Activated naive CD8-positive, alpha-beta T cell treated with anti-CD3 and anti-CD28 coated beads, Interleukin-2, amount 10 ng/mL, durations not matched to agents 7 days and 5 days (primary cell): ENCODE results near the gene SPATS2. TPM values are rescaled to one million over a fixed set of nuclear protein-coding genes. Genes with fewer than 3 reads are reported as not detected.
"Not testable (repeated sequence)": the region's sequence is repeated elsewhere in the genome, so short reads cannot be mapped to it uniquely, and the experiment has no call there.

ENCODE experiments used
- ATAC-seq: fragments of 150-1000 bp; cut with Tn5 transposase; one replicate; pipeline ENCODE4 v1.10.0; 2021; ENCODE audit warnings: low read depth, moderate library complexity
- POLR2A ChIA-PET: fragments of 350-600 bp; sonication (Branson Sonifier 250); formaldehyde crosslinking; loops from one replicate; lab custom pipeline; 2021; ENCODE audit warnings: antibody characterized with exemption; lab: Charles Lee
- DNase-seq: peaks from one replicate; pipeline ENCODE4 v3.0.0; 2021
- H3K27ac Mint-ChIP-seq: one replicate; pipeline ENCODE4 v1.8.0; 2022; ENCODE audit warnings: mild to moderate bottlenecking, mixed read lengths
- H3K27me3 Mint-ChIP-seq: one replicate; pipeline ENCODE4 v1.8.0; 2022; ENCODE audit warnings: mild to moderate bottlenecking, moderate library complexity, mixed read lengths
- H3K36me3 Mint-ChIP-seq: one replicate; pipeline ENCODE4 v1.8.0; 2021; ENCODE audit warnings: mild to moderate bottlenecking, mixed read lengths
- H3K4me1 Mint-ChIP-seq: one replicate; pipeline ENCODE4 v1.8.0; 2021; ENCODE audit warnings: mixed read lengths
- H3K4me3 Mint-ChIP-seq: one replicate; pipeline ENCODE4 v1.8.0; 2022; ENCODE audit warnings: mild to moderate bottlenecking, moderate library complexity, mixed read lengths
- H3K9me3 Mint-ChIP-seq: one replicate; pipeline ENCODE4 v1.8.0; 2021; ENCODE audit warnings: mixed read lengths
- total RNA-seq, 2 experiments: library from RNA; stranded (reverse); gene quantifications; one replicate each; pipeline ENCODE4 v1.2.3, GENCODE V29; 2021

The SPATS2 gene
- total RNA-seq, 2 experiments from 2014 or later: 12.1 to 13.3 TPM

DNA sequence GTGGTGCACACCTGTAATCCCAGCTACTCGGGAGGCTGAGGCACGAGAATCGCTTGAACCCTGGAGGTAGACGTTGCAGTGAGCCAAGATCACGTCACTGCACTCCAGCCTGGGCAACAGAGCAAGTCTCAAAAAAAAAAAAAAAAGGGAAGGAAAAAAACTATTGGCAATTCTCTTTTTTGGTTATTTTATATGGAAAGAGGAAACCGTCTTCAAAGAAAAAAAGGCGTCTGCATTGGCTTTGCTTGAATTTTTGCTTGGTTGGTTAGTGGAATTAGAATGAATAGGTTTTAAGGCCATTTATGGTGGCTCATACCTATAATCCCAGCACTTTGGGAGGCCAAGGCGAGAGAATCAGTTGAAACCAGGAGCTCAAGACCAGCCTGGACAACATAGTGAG is 142.4 kb downstream of the SPATS2 start:
- POLR2A ChIA-PET: not testable (repeated sequence)

DNA sequence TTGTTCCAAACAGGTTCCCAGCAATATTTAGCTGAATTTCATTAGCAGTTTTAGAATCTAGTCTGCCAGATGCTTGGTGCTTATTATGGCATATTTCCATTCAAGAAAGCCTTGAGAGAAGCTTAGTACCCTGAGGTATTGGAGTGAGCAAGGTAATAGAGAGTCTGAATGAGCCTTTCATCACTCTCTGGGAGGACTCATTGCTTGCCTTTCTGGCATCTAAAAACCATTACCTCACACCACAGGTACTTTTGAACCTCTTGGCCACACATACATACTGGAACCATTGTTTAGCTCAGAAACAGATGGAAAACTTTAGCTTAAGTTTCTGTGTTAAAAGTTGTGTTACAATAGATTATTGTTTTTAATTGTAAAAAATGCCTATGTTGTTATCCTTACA is 144.1 kb downstream of the SPATS2 start:
- POLR2A ChIA-PET: interaction anchor here (0.5 kb wide), 1 partner anchor 231 kb away, joined by 4 read pairs; no protein-coding TSS in a partner anchor
- no peaks in the 10 kb centered on the region for H3K36me3 Mint-ChIP-seq
- H3K9me3 Mint-ChIP-seq: no peaks in the 10 kb centered on the region
- ATAC-seq (no peak), DNase-seq (no peak)
- no peaks in the 10 kb centered on the region for H3K4me1 Mint-ChIP-seq
- no peak overlapping the region for H3K27ac Mint-ChIP-seq
- H3K27me3 Mint-ChIP-seq: peaks cover 1% of the 10 kb centered on the region
- H3K4me3 Mint-ChIP-seq: no peak overlapping the region

More for the DNA sequence above, 142.4 kb downstream of the SPATS2 start:
- H3K4me1 Mint-ChIP-seq, ATAC-seq, DNase-seq, H3K27me3 Mint-ChIP-seq, H3K4me3 Mint-ChIP-seq, H3K27ac Mint-ChIP-seq, H3K36me3 Mint-ChIP-seq, H3K9me3 Mint-ChIP-seq: not testable (repeated sequence)

DNA sequence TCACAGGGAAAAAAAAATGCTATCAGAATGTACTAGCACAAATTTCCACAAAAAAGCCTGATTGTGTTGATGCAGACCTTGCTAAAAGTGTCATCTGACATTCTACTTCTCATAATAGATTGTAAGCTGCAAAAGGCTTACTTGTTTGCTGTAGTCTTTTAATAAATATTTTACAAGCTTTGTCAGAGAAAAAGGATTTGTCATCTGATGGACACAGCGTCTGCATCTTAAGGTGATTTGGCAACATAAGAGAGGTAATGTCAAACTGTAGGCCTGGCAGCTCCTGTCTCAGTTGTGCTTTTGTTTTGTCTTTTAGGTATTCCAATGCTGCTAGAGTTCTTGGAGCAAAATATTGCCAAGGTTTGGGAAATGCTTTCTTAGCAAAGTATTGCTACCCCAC is 145.3 kb downstream of the SPATS2 start:
- Mint-ChIP-seq H3K4me3 (no peak overlapping the region), H3K27ac (no peak overlapping the region), H3K4me1 (no peaks in the 10 kb centered on the region), H3K36me3 (no peaks in the 10 kb centered on the region), H3K9me3 (no peaks in the 10 kb centered on the region), H3K27me3 (peaks cover 1% of the 10 kb centered on the region)
- no peak for ATAC-seq
- POLR2A ChIA-PET: interaction anchor here (2.4 kb wide), 1 partner anchor 154 kb away, joined by 13 read pairs; no protein-coding TSS in a partner anchor
- no peak for DNase-seq

DNA sequence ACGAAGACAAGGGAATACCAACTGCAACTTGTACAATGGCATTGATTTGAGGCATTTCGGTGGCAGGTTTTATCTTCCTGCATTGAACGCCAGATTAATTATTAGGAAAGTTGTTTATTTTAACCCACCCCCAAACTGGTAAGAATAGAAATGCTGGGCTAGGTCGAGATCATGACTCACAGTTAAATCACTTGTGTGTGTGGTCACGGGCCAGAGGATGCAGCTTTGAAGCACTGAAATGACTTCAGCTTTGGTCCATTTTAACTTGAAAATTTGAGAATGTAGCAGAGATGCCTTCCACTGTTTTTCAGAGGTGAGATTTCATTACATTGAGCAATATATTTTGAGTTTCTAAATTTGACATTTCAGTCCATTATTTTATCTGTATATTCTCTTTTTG is 148.0 kb downstream of the SPATS2 start:
- no peaks in the 10 kb centered on the region for H3K9me3 Mint-ChIP-seq
- peaks cover 2% of the 10 kb centered on the region for H3K4me1 Mint-ChIP-seq
- H3K36me3 Mint-ChIP-seq: no peaks in the 10 kb centered on the region
- ATAC-seq (no peak), DNase-seq (no peak)
- no peak overlapping the region for H3K4me3 Mint-ChIP-seq
- H3K27me3 Mint-ChIP-seq: peaks cover 1% of the 10 kb centered on the region
- POLR2A ChIA-PET: interaction anchor here (2.6 kb wide), 1 partner anchor 148 kb away, joined by 13 read pairs; the partner anchor contains the start of gene SPATS2
- H3K27ac Mint-ChIP-seq: no peak overlapping the region

DNA sequence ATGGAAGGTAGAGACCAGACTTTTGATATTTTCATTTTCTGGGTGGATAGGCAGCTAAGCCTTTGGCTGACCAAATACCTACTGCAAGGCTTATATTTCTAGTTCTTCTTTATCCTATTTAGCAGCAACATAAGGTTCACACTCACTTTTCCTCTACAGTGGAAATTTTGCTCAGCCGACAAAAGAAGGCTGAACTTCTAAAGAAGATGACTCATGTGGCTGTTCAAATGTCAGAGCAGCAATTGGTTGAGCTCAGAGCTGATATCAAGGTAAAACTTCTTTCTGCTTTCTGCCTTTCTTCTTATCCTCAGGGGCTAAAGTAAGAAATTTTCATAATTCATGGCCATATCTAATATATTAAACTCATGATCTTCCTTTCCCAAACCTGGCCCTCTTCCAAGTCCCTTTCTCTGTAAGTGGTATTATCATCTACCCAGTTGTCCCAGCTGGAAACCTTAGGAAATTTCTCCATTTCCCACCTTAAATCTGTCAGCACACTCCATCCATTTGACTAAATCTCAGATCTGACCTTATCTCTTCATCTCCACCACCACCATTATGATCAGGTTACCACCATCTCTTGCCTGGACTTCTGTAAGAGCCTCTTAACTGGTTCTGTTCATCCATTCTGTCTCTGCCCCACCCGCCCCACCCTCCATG is 151.8 kb downstream of the SPATS2 start:
- H3K36me3 Mint-ChIP-seq: no peaks in the 10 kb centered on the region
- H3K9me3 Mint-ChIP-seq: no peaks in the 10 kb centered on the region
- peaks cover 2% of the 10 kb centered on the region for H3K4me1 Mint-ChIP-seq
- H3K4me3 Mint-ChIP-seq: no peak overlapping the region
- POLR2A ChIA-PET: no interaction called here
- H3K27me3 Mint-ChIP-seq: no peaks in the 10 kb centered on the region
- no peak overlapping the region for H3K27ac Mint-ChIP-seq
- DNase-seq (no peak), ATAC-seq (peak; percentile 33)

DNA sequence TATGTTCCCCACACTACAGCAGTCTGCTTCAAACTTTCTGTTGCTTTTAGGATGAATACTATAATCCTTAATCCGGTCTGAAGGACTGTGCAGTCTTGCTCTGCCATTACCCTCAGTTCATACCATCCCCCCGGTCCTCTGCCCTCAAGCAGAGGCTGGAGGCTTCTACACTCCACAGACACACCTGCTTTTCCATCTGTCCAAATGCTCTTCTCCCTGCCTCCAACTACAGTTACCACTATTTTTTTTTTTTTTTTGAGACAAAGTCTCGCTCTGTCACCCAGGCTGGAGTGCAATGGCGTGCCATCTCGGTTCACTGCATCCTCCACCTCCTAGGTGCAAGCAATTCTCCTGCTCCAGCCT is 152.3 kb downstream of the SPATS2 start:
- H3K9me3 Mint-ChIP-seq: no peaks in the 10 kb centered on the region
- ATAC-seq (no peak), DNase-seq (no peak)
- no peak overlapping the region for H3K27ac Mint-ChIP-seq
- H3K36me3 Mint-ChIP-seq: no peaks in the 10 kb centered on the region
- peaks cover 2% of the 10 kb centered on the region for H3K4me1 Mint-ChIP-seq
- H3K27me3 Mint-ChIP-seq: no peaks in the 10 kb centered on the region
- no peak overlapping the region for H3K4me3 Mint-ChIP-seq
- POLR2A ChIA-PET: interaction anchor here (0.7 kb wide), 1 partner anchor 34 kb away, joined by 3 read pairs; no protein-coding TSS in a partner anchor

DNA sequence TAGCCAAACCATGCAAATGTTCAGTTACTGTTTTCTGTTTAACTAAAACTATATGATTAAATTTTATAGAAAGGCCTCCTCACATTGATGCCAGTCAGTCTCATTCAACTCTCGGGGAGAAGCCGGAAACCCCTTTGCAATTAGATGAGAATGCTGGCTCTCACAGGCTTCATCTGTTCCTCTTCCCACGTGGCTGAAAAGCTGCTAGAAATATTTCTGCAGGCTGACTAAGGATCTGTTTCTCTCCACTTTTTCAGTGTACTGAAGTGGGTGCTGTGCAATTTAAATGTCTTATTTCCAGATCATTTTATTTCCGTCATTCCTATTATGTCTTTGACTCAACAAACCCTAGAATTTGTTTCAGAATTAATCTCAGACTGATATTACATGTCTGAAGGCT is 154.1 kb downstream of the SPATS2 start:
- no peaks in the 10 kb centered on the region for H3K27me3 Mint-ChIP-seq
- no peak overlapping the region for H3K27ac Mint-ChIP-seq
- no peak for DNase-seq
- POLR2A ChIA-PET: no interaction called here
- H3K4me3 Mint-ChIP-seq: no peak overlapping the region
- H3K4me1 Mint-ChIP-seq: peaks cover 2% of the 10 kb centered on the region
- no peaks in the 10 kb centered on the region for H3K9me3 Mint-ChIP-seq
- peaks cover 2% of the 10 kb centered on the region for H3K36me3 Mint-ChIP-seq
- no peak for ATAC-seq

DNA sequence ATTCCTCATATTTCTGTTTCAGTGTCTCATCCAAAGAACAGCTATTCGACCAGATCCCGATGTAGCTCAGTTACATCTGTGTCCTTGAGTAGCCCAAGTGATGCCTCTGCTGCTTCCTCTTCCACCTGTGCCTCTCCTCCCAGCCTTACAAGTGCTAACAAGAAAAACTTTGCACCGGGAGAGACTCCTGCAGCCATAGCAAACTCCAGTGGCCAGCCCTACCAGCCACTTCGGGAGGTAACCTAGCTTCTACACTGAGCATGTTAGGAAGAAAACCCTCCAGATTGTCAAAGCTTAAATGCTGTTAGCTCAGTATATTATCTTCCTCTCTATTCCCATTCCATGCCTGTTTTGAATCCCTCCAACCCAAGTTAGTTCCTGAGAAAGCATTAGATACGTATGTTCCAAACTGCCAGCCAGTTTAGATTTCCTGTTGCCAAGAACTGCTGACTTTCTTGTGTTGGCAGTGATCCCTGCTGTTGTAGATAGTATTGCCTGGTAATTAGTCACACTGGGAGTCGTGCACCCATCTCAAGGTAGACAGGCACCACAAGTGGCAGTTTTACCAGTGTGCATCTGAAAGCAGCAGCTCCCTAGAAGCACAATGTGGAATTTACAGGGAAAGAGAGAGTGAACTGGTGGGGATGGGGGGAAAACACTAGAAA is 157.5 kb downstream of the SPATS2 start:
- Mint-ChIP-seq H3K4me1 (peaks cover 3% of the 10 kb centered on the region), H3K27ac (no peak overlapping the region), H3K36me3 (peaks cover 2% of the 10 kb centered on the region), H3K27me3 (no peaks in the 10 kb centered on the region), H3K9me3 (no peaks in the 10 kb centered on the region), H3K4me3 (no peak overlapping the region)
- ATAC-seq: no peak
- DNase-seq: no peak
- POLR2A ChIA-PET: no interaction called here

DNA sequence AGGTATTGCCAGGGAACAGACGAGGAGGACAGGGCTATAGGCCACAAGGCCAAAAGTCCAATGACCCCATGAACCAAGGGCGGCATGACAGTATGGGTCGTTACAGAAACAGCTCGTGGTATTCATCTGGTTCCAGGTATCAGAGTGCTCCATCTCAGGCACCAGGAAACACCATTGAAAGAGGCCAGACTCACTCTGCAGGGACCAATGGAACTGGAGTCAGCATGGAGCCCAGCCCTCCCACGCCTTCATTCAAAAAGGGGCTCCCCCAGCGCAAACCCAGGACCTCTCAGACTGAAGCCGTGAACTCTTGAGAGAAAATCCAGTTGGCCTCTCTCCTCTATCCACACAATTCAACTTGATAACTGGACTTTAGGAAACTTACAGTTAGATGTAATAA is 158.7 kb downstream of the SPATS2 start:
- no peak overlapping the region for H3K27ac Mint-ChIP-seq

DNA sequence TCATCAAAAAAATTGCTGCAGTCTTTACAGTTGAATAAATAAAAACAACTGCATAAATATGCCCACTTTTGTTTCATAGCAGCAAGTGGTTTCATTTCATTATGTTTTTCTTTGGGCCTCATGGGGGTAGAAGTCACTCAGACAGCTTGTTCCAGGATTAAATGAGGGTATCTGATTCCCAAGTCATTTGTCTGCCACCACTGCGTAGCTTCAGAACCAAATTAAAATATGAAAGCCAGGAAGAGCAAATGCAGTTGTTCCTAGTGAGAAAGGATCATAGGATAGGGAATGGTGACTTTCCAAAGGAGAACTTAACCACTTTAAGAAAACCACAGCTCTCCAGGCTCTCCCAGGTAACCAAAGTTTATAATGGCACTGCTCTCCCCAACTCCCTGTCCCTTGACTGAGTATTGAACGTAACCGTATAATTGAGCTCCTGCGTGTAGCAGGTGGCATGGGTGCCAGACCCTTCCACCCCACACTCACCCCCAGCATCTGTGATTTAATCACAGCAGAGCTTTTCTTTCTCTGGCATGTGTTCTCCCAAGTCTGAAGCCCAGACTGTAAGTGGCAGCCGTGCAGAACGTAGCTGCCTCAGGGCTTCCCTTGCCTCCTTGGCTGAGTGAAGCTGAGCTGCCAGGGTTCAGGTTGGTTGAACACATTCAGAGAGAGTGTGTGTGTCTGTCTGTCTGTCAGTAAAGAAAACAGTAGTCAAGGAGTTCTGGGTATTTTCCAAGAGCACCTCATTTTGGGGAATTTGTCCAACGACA is 160.3 kb downstream of the SPATS2 start:
- POLR2A ChIA-PET: interaction anchor here (1.0 kb wide), 1 partner anchor 204 kb away, joined by 4 read pairs; no protein-coding TSS in a partner anchor
- no peaks in the 10 kb centered on the region for H3K9me3 Mint-ChIP-seq
- DNase-seq: no peak

More for the DNA sequence above, 158.7 kb downstream of the SPATS2 start:
- DNase-seq (no peak), ATAC-seq (no peak)
- Mint-ChIP-seq H3K4me1 (peaks cover 3% of the 10 kb centered on the region), H3K27me3 (no peaks in the 10 kb centered on the region), H3K9me3 (no peaks in the 10 kb centered on the region), H3K4me3 (no peak overlapping the region), H3K36me3 (peaks cover 2% of the 10 kb centered on the region)
- POLR2A ChIA-PET: no interaction called here

DNA sequence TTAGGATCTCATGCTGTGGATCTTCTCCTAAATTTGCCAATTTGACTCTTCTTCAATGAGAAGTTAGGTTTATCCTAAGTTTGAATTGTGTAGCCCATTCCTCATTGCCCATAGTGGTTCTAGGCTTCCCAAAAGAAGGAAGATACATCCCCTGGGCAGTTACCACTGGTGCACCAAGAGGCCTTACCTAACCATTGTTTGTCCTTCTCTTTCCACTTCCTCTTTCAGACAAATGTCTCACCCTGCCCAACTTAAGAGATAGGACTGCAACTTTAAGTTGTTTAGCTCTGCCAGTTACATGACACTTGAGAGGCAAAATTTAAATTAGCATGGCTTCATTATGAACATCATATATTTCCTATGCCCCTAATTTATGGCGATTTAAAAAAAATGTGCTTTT is 162.2 kb downstream of the SPATS2 start:
- Mint-ChIP-seq H3K36me3 (peaks cover 2% of the 10 kb centered on the region), H3K4me1 (peaks cover 3% of the 10 kb centered on the region), H3K27me3 (peaks cover 6% of the 10 kb centered on the region), H3K27ac (no peak overlapping the region), H3K4me3 (no peak overlapping the region), H3K9me3 (no peaks in the 10 kb centered on the region)
- DNase-seq (no peak), ATAC-seq (no peak)
- POLR2A ChIA-PET: interaction anchor here (1.0 kb wide), 1 partner anchor 163 kb away, joined by 3 read pairs; the partner anchor contains the start of gene SPATS2

More for the DNA sequence above, 160.3 kb downstream of the SPATS2 start:
- Mint-ChIP-seq H3K27ac (no peak overlapping the region), H3K4me1 (peaks cover 3% of the 10 kb centered on the region), H3K36me3 (peaks cover 2% of the 10 kb centered on the region), H3K4me3 (no peak overlapping the region), H3K27me3 (peaks cover 1% of the 10 kb centered on the region)
- no peak for ATAC-seq

DNA sequence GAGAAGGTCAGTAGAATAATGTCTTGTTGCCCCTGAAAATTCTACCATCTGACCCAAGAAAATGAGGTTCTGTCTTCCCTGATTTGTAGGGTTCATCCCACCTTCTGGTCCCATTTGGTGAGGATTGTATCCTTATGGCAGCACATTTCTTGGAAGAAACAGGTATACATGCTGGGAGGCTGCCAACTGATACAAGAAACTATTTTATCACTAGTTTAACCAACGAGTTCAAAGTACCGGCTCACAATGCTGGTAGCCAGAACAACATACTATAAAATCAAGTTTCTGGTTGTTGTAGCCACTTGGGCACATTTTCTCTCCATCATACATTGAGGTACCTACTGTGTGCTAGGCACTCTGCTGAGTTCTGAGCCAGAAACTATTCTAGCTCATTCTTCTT is 164.5 kb downstream of the SPATS2 start:
- no peak overlapping the region for H3K4me3 Mint-ChIP-seq
- ATAC-seq (no peak), DNase-seq (no peak)
- H3K4me1 Mint-ChIP-seq: peaks cover 5% of the 10 kb centered on the region
- H3K27ac Mint-ChIP-seq: no peak overlapping the region
- no peaks in the 10 kb centered on the region for H3K9me3 Mint-ChIP-seq
- peaks cover 24% of the 10 kb centered on the region for H3K27me3 Mint-ChIP-seq
- POLR2A ChIA-PET: no interaction called here
- no peaks in the 10 kb centered on the region for H3K36me3 Mint-ChIP-seq

DNA sequence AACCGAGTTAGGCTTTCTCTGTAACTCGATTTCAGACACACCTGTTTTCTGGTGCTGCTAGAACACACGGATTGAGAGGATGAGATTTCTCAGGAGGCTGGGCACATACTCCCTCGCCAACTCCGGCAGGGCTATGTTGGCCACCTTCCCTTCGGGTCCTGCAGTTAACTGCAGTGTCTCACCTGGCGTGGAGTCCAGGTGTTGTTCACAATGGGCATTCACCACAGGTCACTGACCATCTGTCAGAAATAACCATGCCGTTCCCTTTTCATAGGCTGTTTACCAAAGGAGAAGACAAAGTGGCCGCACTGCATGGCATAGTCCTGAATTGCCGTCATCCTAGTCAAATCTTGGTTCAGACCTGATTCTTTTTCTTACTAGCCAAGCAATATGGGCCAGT is 166.1 kb downstream of the SPATS2 start:
- no peaks in the 10 kb centered on the region for H3K36me3 Mint-ChIP-seq
- no peak for ATAC-seq
- H3K4me1 Mint-ChIP-seq: peaks cover 10% of the 10 kb centered on the region
- H3K27ac Mint-ChIP-seq: no peak overlapping the region
- POLR2A ChIA-PET: interaction anchor here (0.7 kb wide), 1 partner anchor 160 kb away, joined by 6 read pairs; no protein-coding TSS in a partner anchor
- DNase-seq: no peak
- no peak overlapping the region for H3K4me3 Mint-ChIP-seq
- H3K27me3 Mint-ChIP-seq: peaks cover 39% of the 10 kb centered on the region
- H3K9me3 Mint-ChIP-seq: no peaks in the 10 kb centered on the region
